HG02885 (cell line): ENCODE measurements around the gene DESI2.
A peak's percentile ranks its signal among the peaks of the same experiment; 100 is the strongest.

Experiments
- ATAC-seq: cut with Tn5 transposase; IDR thresholded peaks from one replicate; pipeline ENCODE4 v1.9.1; 2021; ENCODE audit warnings: mild to moderate bottlenecking; ENCODE audit not compliant: unreplicated experiment, poor library complexity

DESI2 gene

GRCh38 chr1:244652623-244653438 is at the start of gene DESI2:
DESI2 (plus strand) TSS chr1:244653126; CDS start chr1:244653314, 188 bp downstream.
- ATAC-seq, result peak; percentile 95

- ATAC-seq, result no peak
Measured at GRCh38 chr1:244603498-244603897, 49.4 kb upstream of the DESI2 start.

DNA sequence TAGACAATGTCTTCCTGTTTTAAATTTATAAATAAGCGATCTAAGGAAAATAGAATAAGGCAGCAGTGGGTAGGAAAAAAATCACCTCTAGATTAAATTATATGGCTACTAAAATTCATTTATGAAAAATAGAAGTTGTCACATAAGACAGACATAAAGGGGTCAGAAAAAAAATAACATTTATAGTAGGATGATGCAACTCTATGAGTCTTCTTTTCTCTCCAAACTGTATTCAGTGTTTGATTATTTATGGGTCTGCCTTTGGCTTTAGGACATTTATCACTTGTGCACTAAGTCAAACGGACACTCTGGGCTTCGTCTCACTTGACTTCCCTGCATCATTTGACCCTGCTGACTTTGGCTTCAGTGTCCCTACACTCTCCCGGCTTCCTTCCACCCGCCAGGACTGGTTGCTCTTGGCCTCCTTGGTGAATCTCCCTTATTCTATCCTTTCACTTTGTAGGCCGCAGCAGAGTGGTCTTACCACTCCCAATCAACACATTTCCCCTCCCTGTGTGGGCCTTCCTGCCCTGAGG is 47.0 kb upstream of the DESI2 start:
- ATAC-seq, result no peak

DNA sequence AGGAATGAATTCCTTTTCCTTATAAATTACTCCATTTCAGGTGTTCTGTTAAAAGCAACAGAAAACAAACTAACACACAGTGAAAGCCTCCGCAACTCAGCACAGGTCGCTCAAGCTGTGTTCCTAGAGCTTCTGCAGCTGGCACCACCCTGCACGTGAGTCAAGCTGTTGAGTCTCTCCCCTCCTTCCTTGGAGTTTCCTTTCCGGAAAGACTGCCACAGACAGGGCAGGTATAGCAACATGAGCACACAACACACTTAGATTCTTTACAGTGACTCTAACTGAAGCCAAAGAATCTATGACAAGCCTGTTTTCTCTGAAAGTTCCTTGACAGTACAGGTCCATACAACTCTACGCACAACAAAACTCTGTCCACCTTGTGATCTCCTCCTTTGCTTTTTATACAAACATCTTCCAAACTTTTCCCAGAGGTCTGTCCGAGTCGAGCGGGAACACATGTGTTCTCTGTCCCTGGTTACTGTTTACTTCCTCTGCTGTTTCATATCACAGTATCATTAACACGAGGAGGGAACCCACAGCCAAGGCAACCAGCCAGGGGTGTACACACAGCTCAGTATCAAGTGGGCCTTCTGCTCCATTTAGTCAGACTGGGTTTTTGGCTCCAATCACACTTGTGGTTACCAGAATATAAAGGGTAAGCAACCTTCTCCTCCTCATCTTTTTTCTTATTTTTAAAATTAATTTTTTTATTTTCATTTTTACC is 38.7 kb upstream of the DESI2 start:
- ATAC-seq, result no peak

DNA sequence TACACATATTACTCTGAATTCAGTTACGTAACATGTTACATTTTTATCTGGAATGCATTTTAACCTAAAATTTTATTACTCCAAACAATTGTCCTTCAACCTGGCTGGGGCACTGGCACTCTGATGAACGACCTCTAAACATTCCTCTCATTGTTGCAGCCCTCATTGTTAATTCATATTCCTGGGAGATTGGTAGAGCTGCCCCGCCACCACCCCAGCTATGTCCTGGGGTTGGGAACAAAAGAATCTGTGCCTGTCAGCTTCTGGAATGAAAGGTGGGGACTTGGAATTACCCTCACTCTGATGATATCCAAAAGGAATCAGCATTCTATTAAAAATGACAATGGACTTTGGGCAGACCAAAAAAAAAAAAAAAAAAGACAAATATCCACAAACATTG is 38.0 kb upstream of the DESI2 start:
- no peak for ATAC-seq

DNA sequence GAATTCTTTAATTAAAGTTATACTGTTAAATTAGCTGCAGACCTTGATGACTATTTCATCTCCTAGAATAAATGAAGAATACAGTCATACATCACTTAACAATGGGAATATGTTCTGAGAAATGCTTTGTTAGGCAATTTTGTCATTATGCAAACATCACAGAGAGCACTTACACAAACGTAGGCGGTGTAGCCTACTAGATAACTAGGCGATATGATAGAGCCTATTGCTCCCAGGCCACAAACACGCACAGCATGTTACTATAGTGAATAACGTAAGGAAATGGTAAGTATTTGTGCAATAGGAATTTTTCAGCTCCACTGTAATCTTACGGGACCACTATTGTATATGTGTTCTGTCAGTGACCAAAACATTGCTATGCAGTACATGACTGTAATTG is 37.6 kb upstream of the DESI2 start:
- no peak for ATAC-seq

GRCh38 chr1:244626709-244627108 is 26.2 kb upstream of the DESI2 start:
- ATAC-seq, result no peak

DNA sequence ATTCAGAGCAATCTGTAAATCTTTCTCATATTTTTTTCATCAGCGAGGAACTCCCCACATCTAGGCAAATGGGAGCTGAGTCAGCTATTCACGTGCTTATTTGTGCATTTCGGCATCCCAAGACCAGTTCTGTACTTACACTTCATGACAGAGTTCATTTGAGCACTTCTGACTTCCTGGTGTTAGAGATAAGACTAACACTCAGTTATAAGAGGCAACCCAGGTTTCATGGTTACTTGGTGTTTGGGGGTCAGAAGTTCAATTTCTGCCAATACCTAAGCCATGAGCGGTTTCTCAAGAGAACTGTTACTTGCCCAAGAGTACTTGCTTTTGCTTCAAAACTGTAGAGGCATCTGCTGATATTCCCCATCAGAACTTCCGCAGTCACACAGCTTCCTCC is 24.1 kb upstream of the DESI2 start:
- no peak for ATAC-seq

DNA sequence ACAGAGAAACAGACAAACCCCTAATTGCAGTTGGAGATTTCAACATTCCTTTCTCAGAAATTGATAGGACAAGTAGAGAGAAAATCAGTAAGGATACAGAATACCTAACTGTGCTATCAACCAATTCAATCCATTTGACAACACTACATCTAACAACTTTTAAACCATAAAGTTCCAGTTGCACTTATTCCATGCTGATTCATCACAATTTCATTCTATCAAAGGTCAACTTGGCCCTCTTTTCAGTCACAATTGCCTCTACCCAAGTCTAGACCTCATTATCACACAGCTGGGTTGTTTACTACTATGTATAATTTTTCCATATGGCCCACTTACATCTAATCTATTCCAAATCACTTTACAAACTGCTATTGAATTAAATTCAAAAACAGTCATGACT is 19.8 kb upstream of the DESI2 start:
- no peak for ATAC-seq

GRCh38 chr1:244634546-244634945 is 18.4 kb upstream of the DESI2 start:
- ATAC-seq, result no peak

DNA sequence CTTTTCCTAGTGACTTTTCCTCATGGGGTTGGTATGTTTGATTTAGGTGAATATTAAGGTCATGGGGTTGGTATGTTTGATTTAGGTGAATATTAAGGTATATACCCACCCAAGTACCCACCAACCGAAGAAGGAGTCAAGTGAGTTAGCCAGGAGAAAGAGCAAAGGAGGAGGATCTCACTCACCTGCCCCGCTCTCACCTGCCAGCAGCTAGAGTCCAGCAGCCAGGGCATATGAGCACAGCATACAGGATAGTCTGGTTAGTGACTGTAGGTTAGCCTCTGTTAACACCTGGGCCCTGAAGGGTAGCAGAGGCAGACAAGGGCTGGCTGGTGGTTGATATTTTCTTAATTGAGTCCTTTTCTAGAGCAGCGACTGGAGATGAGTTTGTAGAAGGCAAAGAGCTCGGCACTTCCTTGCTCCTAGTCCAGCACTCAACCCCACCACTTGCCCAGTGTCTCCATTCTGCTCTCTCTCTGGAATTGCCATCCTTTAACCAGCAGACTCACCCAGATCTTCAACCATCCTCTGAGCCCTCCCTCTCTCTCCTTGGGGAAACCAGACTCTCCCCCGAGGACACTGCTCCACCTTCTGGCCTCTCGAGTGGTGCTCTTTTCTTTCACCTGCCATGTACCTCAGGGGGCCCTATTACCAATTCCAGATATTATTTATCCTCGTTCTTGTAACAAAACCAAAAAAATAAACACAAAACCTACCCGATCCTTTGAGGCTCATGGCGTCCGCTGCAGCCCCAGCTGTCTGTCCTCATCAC is 16.3 kb upstream of the DESI2 start:
- no peak for ATAC-seq

DNA sequence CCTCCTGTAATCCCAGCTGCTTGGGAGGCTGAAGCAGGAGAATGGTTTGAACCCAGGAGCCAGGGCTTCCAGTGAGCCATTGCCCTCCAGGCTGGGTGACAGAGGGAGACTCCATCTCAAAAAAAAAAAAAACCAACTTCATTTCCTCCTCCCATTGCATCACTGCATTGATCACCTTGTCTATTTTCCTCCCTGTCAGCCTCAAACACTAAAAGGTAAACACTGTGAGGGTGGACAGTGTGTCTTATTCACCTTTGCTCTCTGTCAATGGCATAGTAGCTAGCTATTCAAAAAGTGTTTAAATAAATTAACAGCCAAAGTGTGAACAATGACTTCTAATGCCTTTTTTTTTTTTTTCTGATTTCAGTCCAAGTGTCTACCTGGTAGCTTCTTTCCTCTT is 13.4 kb upstream of the DESI2 start:
- no peak for ATAC-seq

GRCh38 chr1:244640917-244641316 is 12.0 kb upstream of the DESI2 start:
- no peak for ATAC-seq

DNA sequence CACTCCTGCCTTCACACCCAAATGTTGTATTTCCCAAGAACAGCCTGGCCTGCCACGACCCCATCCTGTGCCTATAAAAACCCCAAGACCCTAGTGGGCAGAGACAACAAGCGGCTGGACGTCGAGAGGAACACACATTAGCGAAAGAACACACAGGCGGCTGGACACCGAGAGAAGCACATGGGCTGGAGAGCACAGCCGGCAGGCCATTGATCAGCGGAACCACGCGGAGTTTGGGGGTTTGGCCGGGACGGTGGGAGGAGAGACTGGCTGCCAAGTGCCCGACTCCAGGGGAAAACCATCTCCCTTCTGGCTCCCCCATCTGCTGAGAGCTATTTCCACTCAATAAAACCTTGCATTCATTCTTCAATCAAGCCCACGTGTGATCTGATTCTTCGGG is 10.4 kb upstream of the DESI2 start:
- no peak for ATAC-seq

DNA sequence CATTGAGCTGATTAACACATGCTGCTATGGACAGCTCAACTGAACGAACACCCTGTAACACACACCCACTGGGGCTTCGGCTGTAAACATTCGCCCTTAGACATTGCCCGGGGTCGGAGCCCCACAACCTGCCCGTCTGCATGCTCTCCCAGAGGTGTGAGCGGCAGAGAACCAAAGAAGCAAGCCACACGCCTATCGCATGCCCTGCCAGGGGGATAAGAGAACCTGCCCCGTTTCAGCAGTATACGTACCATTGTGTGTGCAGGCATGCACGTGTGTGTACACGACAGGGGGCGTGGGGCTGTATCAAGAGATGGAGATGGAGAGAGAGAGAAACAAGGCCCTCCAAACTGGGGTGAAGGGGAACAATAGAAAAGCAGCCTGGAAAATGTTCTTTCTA is 9.9 kb upstream of the DESI2 start:
- ATAC-seq, result no peak

DNA sequence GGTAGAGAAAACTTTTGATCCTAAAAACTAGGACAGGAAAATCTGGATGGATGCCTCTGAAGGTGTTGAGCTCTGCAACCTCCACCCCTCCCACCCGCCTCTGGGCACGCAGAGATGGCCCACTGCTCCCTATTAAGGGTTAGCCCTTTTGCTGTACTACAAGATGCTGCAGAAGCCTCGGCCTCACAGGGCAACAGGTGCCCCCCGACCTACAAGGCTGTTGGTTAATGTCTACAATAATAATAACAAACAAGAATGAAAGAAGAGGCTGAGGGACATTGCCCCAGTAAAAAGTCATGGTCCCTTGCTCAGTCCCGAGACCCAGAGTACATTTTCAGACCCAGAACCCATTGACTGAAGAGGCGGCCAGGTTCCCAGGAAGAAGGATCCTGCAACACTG is 7.5 kb upstream of the DESI2 start:
- ATAC-seq, result no peak

- ATAC-seq, result no peak
Measured at GRCh38 chr1:244645890-244646289, 7.0 kb upstream of the DESI2 start.

DNA sequence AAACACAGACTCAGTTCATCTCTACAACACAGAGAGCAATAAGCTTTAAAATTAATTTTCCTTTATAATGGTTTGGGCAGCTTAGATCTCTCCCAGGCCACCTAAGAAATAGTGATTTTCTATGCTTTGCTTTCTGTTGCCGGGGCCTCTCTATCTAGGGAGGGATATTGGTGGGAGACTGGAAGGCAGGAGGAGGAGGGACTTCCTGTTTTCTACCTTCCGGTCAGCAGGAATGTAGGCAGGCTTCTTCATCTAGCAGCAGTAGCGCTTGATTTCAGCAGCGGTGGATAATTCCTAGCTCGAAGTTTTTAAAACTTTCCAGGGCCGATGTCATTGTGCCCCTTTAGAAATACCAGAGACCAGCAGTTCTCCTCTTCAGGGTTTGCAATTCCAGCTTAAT is 5.1 kb upstream of the DESI2 start:
- no peak for ATAC-seq

GRCh38 chr1:244651956-244652622 is 837 bp upstream of the DESI2 start:
- no peak for ATAC-seq

- ATAC-seq, result no peak
Measured at GRCh38 chr1:244653439-244654107, 647 bp downstream of the DESI2 start.
